ENCODE measurements around the gene ARMC2. TPM values are rescaled to one million over a fixed set of nuclear protein-coding genes. Genes with fewer than 3 reads are reported as not detected.

Gene ARMC2
- total and polyA plus RNA-seq, 10 donors: 1.4 to 12.2 (median 5.7) TPM

- no peak overlapping the region for H3K4me3 ChIP-seq
- intact Hi-C loops (cut with DNase I; ENCODE audit: low total_unique reads): no loop called here
- no peaks in the 10 kb centered on the region for H3K9me3 ChIP-seq
- no peak overlapping the region for H3K27ac ChIP-seq
- H3K36me3 ChIP-seq: peaks cover 10 to 100% (median 79%) of the 10 kb centered on the region in 6 donors
- no peaks in the 10 kb centered on the region for H3K27me3 ChIP-seq (replicated peaks in 1 of 7)
- TF ChIP-seq POLR2AphosphoS5 (IDR thresholded peaks at IDR 0.05): peak in 1 of 3 donors; percentile 26
- no peak for TF ChIP-seq CTCF (IDR thresholded peaks at IDR 0.05 in 8 of 11, conservative IDR thresholded peaks at IDR 0.05 in 3 of 11)
- no peak for TF ChIP-seq POLR2A (IDR thresholded peaks at IDR 0.05)
- 94 to 100% (median 97%) methylated on average over 3 of the region's 3 CpGs for WGBS, 5 donors
- no peaks in the 10 kb centered on the region for H3K4me1 ChIP-seq
- DNase-seq: no peak
These were observed 141.5 kb downstream of the ARMC2 start for GRCh38 chr6:108989700-108990099.

- DNase-seq: no peak
- Histone ChIP-seq H3K4me3 (no peak overlapping the region), H3K4me1 (no peaks in the 10 kb centered on the region), H3K27ac (no peak overlapping the region), H3K36me3 (peaks cover 10 to 100% (median 80%) of the 10 kb centered on the region in 6 donors), H3K27me3 (replicated peaks in 1 of 7) (no peaks in the 10 kb centered on the region), H3K9me3 (no peaks in the 10 kb centered on the region)
- intact Hi-C loops (cut with DNase I; ENCODE audit: low total_unique reads): no loop called here
- TF ChIP-seq POLR2AphosphoS5 (IDR thresholded peaks at IDR 0.05): no peak
- TF ChIP-seq CTCF (IDR thresholded peaks at IDR 0.05 in 8 of 11, conservative IDR thresholded peaks at IDR 0.05 in 3 of 11): no peak
- WGBS, 5 donors: 92 to 97% (median 95%) methylated on average over 3 of the region's 3 CpGs
These were observed 145.7 kb downstream of the ARMC2 start for GRCh38 chr6:108993876-108994275.

GRCh38 chr6:108995296-108995695 is 147.1 kb downstream of the ARMC2 start:
- peaks cover 5 to 100% (median 80%) of the 10 kb centered on the region in 6 donors for H3K36me3 ChIP-seq
- intact Hi-C loops (cut with DNase I; ENCODE audit: low total_unique reads): no loop called here
- H3K27me3 ChIP-seq (replicated peaks in 1 of 7): no peaks in the 10 kb centered on the region
- no peak for DNase-seq
- H3K9me3 ChIP-seq: no peaks in the 10 kb centered on the region
- no peak overlapping the region for H3K27ac ChIP-seq
- no peak for TF ChIP-seq POLR2AphosphoS5 (IDR thresholded peaks at IDR 0.05)
- TF ChIP-seq POLR2A (IDR thresholded peaks at IDR 0.05): no peak
- no peak for TF ChIP-seq CTCF (IDR thresholded peaks at IDR 0.05 in 8 of 11, conservative IDR thresholded peaks at IDR 0.05 in 3 of 11)
- no peak overlapping the region for H3K4me3 ChIP-seq
- H3K4me1 ChIP-seq: peaks cover 0 to 7% (median 0%) of the 10 kb centered on the region in 6 donors

GRCh38 chr6:108996208-108996607 is 148.0 kb downstream of the ARMC2 start:
- H3K9me3 ChIP-seq: no peaks in the 10 kb centered on the region
- H3K4me1 ChIP-seq: peaks cover under 1 to 16% (median 3%) of the 10 kb centered on the region in 6 donors
- H3K4me3 ChIP-seq: no peak overlapping the region
- no peak overlapping the region for H3K27ac ChIP-seq
- DNase-seq: no peak
- H3K27me3 ChIP-seq (replicated peaks in 1 of 7): no peaks in the 10 kb centered on the region
- peaks cover 0 to 100% (median 74%) of the 10 kb centered on the region in 6 donors for H3K36me3 ChIP-seq
- TF ChIP-seq POLR2AphosphoS5 (IDR thresholded peaks at IDR 0.05): no peak
- no peak for TF ChIP-seq CTCF (IDR thresholded peaks at IDR 0.05 in 8 of 11, conservative IDR thresholded peaks at IDR 0.05 in 3 of 11)
- TF ChIP-seq POLR2A (IDR thresholded peaks at IDR 0.05): no peak
- intact Hi-C loops (cut with DNase I; ENCODE audit: low total_unique reads): no loop called here
- 88 to 100% (median 96%) methylated on average over 1 of the region's 1 CpG for WGBS, 5 donors
